Measurements from ENCODE around the gene AP4S1.

- TF ChIP-seq EP300 (IDR thresholded peaks at IDR 0.05) (no peak), CTCF (IDR thresholded peaks at IDR 0.05) (no peak), POLR2A (IDR thresholded peaks at IDR 0.05) (no peak)
Observed at GRCh38 chr14:31051511-31051910, 26.1 kb downstream of the AP4S1 start.
